K562 (cell line): ENCODE results near the gene CTSH. TPM values are rescaled to one million over a fixed set of nuclear protein-coding genes. Genes with fewer than 3 reads are reported as not detected.

Experiments used
- E2F3 ChIP-seq: fragments of 250-450 bp; sonication (Bioruptor Pico); IDR thresholded peaks from 2 replicates; pipeline ENCODE4 v1.4.0; 2020; ENCODE audit warnings: mild to moderate bottlenecking
- SMAD4 ChIP-seq: fragments of 250-450 bp; sonication (Bioruptor Pico); conservative IDR thresholded peaks from 2 replicates; pipeline ENCODE4 v1.8.0; 2021; ENCODE audit warnings: inconsistent platforms, mild to moderate bottlenecking, moderate library complexity
- STAT5A ChIP-seq: IDR thresholded peaks from 2 replicates; pipeline ENCODE4 v1.6.1; 2012; ENCODE audit warnings: low read length, inconsistent platforms, borderline replicate concordance
- polyA plus RNA-seq, 8 experiments: library from polyadenylated mRNA; depleted of rRNA in 4 of 8; stranded (reverse) in 5 of 8; unstranded in 3 of 8; fragments of >200 nt; fragmentation: Nextera tagmentation in 2 of 8; fragmentation: Illumina TruSeq in 1 of 8; extraction: Ambion mirVana in 2 of 8; extraction: Trizol in 1 of 8; gene quantifications; 2 replicates each; pipeline versions ENCODE4 v1.2.1 to v1.2.3, GENCODE V29; 2011 to 2014; ENCODE audit warnings: inconsistent platforms in 1 of 8, missing spikeins in 1 of 8
- total RNA-seq, 7 experiments: library from RNA; depleted of rRNA in 6 of 7; stranded (reverse); fragments of >200 nt in 6 of 7; fragmentation: Illumina TruSeq in 2 of 7; extraction: Trizol in 2 of 7; gene quantifications; 2 replicates each; pipeline versions ENCODE4 v1.2.1 to v1.2.3, GENCODE V29; 2011 to 2021; ENCODE audit warnings: low replicate concordance in 1 of 7
- TF ChIP-seq, protein P1 (sequence below), 2 experiments: fragments of 450-650 bp; formaldehyde crosslinking in 1 of 2; IDR thresholded peaks; 2 replicates each; pipeline versions ENCODE4 v1.4.0 to v1.6.1; 2014 to 2020; ENCODE audit warnings: mild to moderate bottlenecking in 2 of 2, borderline replicate concordance in 1 of 2, low read depth in 1 of 2
- TF ChIP-seq, protein P2 (sequence below): sonication (generic); formaldehyde crosslinking; IDR thresholded peaks from 2 replicates; pipeline ENCODE4 v1.8.0; 2023; ENCODE audit warnings: missing genetic modification reagents, mild to moderate bottlenecking, borderline replicate concordance

The CTSH gene
- total and polyA plus RNA-seq, 9 of the 15 experiments (the other 6 are each of a cell fraction or from before 2014, with no cell fraction given) = 15.0 to 462 (median 173) TPM

DNA sequence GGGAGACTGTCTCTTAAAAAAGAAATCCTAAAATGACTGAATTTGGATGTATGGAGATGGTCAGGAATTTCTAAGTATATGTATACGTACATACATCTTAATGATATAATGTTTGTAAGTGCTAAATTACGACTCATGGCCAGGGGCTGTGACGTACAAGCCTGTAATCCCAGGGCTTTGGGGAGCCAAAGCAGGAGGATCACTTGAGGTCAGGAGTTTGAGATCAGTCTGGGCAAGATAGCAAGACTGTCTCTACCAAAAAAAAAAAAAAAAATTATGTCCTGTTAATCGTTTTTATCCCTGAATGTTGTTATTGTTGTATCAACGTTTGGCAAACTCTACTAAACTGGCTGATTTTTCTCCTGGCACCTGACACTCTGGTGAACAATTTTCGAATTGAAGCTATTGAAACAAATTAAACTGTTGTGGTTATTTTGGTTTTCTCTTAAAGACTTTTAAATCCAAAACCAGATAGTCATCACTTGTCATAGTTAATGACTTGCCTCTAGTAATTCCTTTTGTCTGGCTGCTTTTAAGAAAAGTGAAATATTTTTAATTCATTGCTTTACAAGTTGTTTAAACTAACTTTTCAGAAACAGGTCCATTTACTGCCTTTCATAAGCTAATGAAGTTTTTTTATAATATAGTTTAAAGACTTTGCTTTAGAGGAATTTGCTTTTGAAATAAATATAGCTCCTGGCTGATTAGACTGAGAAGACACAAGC lies 65.2 kb downstream of the CTSH start (continued):
- TF ChIP-seq, protein P1, sequence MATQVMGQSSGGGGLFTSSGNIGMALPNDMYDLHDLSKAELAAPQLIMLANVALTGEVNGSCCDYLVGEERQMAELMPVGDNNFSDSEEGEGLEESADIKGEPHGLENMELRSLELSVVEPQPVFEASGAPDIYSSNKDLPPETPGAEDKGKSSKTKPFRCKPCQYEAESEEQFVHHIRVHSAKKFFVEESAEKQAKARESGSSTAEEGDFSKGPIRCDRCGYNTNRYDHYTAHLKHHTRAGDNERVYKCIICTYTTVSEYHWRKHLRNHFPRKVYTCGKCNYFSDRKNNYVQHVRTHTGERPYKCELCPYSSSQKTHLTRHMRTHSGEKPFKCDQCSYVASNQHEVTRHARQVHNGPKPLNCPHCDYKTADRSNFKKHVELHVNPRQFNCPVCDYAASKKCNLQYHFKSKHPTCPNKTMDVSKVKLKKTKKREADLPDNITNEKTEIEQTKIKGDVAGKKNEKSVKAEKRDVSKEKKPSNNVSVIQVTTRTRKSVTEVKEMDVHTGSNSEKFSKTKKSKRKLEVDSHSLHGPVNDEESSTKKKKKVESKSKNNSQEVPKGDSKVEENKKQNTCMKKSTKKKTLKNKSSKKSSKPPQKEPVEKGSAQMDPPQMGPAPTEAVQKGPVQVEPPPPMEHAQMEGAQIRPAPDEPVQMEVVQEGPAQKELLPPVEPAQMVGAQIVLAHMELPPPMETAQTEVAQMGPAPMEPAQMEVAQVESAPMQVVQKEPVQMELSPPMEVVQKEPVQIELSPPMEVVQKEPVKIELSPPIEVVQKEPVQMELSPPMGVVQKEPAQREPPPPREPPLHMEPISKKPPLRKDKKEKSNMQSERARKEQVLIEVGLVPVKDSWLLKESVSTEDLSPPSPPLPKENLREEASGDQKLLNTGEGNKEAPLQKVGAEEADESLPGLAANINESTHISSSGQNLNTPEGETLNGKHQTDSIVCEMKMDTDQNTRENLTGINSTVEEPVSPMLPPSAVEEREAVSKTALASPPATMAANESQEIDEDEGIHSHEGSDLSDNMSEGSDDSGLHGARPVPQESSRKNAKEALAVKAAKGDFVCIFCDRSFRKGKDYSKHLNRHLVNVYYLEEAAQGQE (IDR thresholded peaks at IDR 0.05; ENCODE audit: borderline replicate concordance) = no peak
- TF ChIP-seq, protein P1 (CRISPR knock-in tag; IDR thresholded peaks at IDR 0.05; ENCODE audit: low read depth) = no peak
- TF ChIP-seq, protein P2, sequence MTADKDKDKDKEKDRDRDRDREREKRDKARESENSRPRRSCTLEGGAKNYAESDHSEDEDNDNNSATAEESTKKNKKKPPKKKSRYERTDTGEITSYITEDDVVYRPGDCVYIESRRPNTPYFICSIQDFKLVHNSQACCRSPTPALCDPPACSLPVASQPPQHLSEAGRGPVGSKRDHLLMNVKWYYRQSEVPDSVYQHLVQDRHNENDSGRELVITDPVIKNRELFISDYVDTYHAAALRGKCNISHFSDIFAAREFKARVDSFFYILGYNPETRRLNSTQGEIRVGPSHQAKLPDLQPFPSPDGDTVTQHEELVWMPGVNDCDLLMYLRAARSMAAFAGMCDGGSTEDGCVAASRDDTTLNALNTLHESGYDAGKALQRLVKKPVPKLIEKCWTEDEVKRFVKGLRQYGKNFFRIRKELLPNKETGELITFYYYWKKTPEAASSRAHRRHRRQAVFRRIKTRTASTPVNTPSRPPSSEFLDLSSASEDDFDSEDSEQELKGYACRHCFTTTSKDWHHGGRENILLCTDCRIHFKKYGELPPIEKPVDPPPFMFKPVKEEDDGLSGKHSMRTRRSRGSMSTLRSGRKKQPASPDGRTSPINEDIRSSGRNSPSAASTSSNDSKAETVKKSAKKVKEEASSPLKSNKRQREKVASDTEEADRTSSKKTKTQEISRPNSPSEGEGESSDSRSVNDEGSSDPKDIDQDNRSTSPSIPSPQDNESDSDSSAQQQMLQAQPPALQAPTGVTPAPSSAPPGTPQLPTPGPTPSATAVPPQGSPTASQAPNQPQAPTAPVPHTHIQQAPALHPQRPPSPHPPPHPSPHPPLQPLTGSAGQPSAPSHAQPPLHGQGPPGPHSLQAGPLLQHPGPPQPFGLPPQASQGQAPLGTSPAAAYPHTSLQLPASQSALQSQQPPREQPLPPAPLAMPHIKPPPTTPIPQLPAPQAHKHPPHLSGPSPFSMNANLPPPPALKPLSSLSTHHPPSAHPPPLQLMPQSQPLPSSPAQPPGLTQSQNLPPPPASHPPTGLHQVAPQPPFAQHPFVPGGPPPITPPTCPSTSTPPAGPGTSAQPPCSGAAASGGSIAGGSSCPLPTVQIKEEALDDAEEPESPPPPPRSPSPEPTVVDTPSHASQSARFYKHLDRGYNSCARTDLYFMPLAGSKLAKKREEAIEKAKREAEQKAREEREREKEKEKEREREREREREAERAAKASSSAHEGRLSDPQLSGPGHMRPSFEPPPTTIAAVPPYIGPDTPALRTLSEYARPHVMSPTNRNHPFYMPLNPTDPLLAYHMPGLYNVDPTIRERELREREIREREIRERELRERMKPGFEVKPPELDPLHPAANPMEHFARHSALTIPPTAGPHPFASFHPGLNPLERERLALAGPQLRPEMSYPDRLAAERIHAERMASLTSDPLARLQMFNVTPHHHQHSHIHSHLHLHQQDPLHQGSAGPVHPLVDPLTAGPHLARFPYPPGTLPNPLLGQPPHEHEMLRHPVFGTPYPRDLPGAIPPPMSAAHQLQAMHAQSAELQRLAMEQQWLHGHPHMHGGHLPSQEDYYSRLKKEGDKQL (CRISPR knock-in tag) = no peak
- TF ChIP-seq STAT5A (no peak), SMAD4 (CRISPR knock-in tag) (peak; percentile 77), E2F3 (no peak)
